Measurements from ENCODE around the gene BAG1. TPM values are rescaled to one million over a fixed set of nuclear protein-coding genes. Genes with fewer than 3 reads are reported as not detected.

Gene BAG1
- total and polyA plus RNA-seq, 2 of the 13 experiments (the other 11 are each of a cell fraction or from before 2014, with no cell fraction given) = 23.1 to 59.5 TPM

GRCh38 chr9:33256236-33256635 is 8.3 kb downstream of the BAG1 start (continued):
- no peak for TF ChIP-seq ZBTB10 (CRISPR knock-in tag; IDR thresholded peaks at IDR 0.05; ENCODE audit: borderline replicate concordance)
- TF ChIP-seq RBAK (CRISPR knock-in tag; IDR thresholded peaks at IDR 0.05) = no peak
- TF ChIP-seq ZNF160 (CRISPR knock-in tag; IDR thresholded peaks at IDR 0.05) = no peak
- TF ChIP-seq ATM (IDR thresholded peaks at IDR 0.05; ENCODE audit: borderline replicate concordance) = no peak
- no peak for TF ChIP-seq MATR3 (CRISPR knock-in tag; IDR thresholded peaks at IDR 0.05)
- TF ChIP-seq YEATS2 (CRISPR knock-in tag; IDR thresholded peaks at IDR 0.05; ENCODE audit: borderline replicate concordance) = no peak

DNA sequence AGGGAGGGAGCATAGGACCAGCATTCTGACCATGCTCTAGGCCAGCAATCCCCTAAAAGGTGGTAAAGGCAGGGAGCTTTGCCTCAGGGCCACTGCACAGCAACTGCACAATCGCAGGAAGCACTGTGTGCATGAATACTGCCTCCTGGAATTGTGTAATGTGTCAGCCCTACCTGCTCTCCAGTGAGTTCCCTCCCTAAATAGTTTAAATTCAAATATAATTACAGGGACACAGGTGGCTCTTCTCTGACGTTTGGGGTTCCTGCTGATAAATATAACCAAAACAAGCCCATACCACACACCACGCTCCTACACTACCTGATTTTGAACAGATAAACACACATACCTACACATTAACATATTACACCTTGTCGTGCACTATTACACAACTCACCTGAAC is 9.0 kb downstream of the BAG1 start:
- no peak overlapping the region for H3K4me3 ChIP-seq (replicated peaks in 1 of 3; ENCODE audit: insufficient read depth in 1 of 3, low read depth in 2 of 3, low read length in 3 of 3)
- BruUV-seq (replicated peaks) = no TSS peak
- in situ Hi-C loops (cut with HindIII; ENCODE audit: extremely low pct_ligation_motif_present, low pct_unique_long_range_greater_than_20kb) (no loop called here), intact Hi-C loops (cut with micrococcal nuclease; ENCODE audit: unreplicated experiment) (no loop called here)
- no peak for ATAC-seq
- H4K20me1 ChIP-seq (ENCODE audit: insufficient read depth, low read length) = no peaks in the 10 kb centered on the region; the same call in 1 of the 2 replicates
- no peak overlapping the region for H3K4me2 ChIP-seq (ENCODE audit: low read depth, low read length)
- no peak overlapping the region for H3K27ac ChIP-seq (ENCODE audit: extremely low read length, insufficient read depth, low read length)
- WGBS (ENCODE audit: low lambda C conversion rate) = 92% methylated on average over 4 of the region's 4 CpGs
- TF ChIP-seq RBFOX2 (IDR thresholded peaks at IDR 0.05; ENCODE audit: low read depth, low read length) (peak; percentile 27; the same call in 1 of the 2 replicates), ELF4 (CRISPR knock-in tag; IDR thresholded peaks at IDR 0.05; ENCODE audit: borderline replicate concordance) (no peak)
- no peak for FAIRE-seq
- no peaks in the 10 kb centered on the region for H3K4me1 ChIP-seq (ENCODE audit: insufficient read depth, low read length)
- no peak overlapping the region for H2AFZ ChIP-seq (ENCODE audit: low read length)
- CTCF ChIA-PET (ENCODE audit: low intra/inter-chr PET ratio, low total read pairs) = no interaction called here
- no peak overlapping the region for H3K9ac ChIP-seq (ENCODE audit: insufficient read depth, low read depth, low read length)
- no peaks in the 10 kb centered on the region for H3K79me2 ChIP-seq (ENCODE audit: insufficient read depth, low read length)
- no peaks in the 10 kb centered on the region for H3K9me3 ChIP-seq (ENCODE audit: low read length)
- POLR2A ChIA-PET = no interaction called here
- H3K27me3 ChIP-seq (ENCODE audit: control insufficient read depth in 1 of 2, insufficient read depth in 2 of 2, low read length in 2 of 2) = no peaks in the 10 kb centered on the region
- no peak for DNase-seq (ENCODE audit: low spot score)
- H3K36me3 ChIP-seq (replicated peaks in 1 of 2; ENCODE audit: control insufficient read depth in 1 of 2, insufficient read depth in 2 of 2, low read length in 2 of 2) = peaks cover 34 to 74% of the 10 kb centered on the region in 2 experiments

Data from HepG2 (cell line).